HepG2 (cell line): ENCODE data around the gene MEGF11.

Experiments
- ATF7-NPFF ChIP-seq: sonication (generic); formaldehyde crosslinking; IDR thresholded peaks from 2 replicates; pipeline ENCODE4 v1.8.1; 2023; ENCODE audit warnings: mild to moderate bottlenecking, low read depth, missing genetic modification reagents, moderate library complexity
- EEA1 ChIP-seq: sonication (generic); formaldehyde crosslinking; IDR thresholded peaks from 2 replicates; pipeline ENCODE4 v1.5.1; 2020; ENCODE audit warnings: mild to moderate bottlenecking, missing genetic modification reagents, borderline replicate concordance
- FOXJ3 ChIP-seq: sonication (generic); formaldehyde crosslinking; IDR thresholded peaks from 2 replicates; pipeline ENCODE4 v1.4.0; 2020; ENCODE audit warnings: missing genetic modification reagents, mild to moderate bottlenecking, borderline replicate concordance
- HMGXB4 ChIP-seq, 2 experiments: sonication (generic) in 1 of 2; formaldehyde crosslinking in 1 of 2; IDR thresholded peaks; 2 replicates each; pipeline versions ENCODE4 v1.4.0 to v1.6.1; 2018 to 2020; ENCODE audit warnings: missing genetic modification reagents in 2 of 2, borderline replicate concordance in 1 of 2, low read depth in 1 of 2, mild to moderate bottlenecking in 1 of 2, missing biosample characterization in 1 of 2
- HNRNPUL1 ChIP-seq: fragments of 200-400 bp; formaldehyde crosslinking; IDR thresholded peaks from 2 replicates; pipeline ENCODE4 v1.6.1; 2017; ENCODE audit warnings: low read depth, mild to moderate bottlenecking, low read length, moderate library complexity
- POLR2A ChIP-seq, 2 experiments: IDR thresholded peaks; 2 replicates each; pipeline ENCODE4 v1.6.1; 2011; ENCODE audit warnings: low read depth in 2 of 2, low read length in 2 of 2, mild to moderate bottlenecking in 1 of 2, moderate library complexity in 1 of 2; ENCODE audit not compliant: insufficient read depth in 1 of 2
- RXRA ChIP-seq: sonication (generic); formaldehyde crosslinking; IDR thresholded peaks from 2 replicates; pipeline ENCODE4 v1.5.1; 2020; ENCODE audit warnings: missing genetic modification reagents
- TBP ChIP-seq: sonication (generic); formaldehyde crosslinking; IDR thresholded peaks from 2 replicates; pipeline ENCODE4 v1.5.0; 2020; ENCODE audit warnings: missing genetic modification reagents
- TEAD2 ChIP-seq: sonication (generic); formaldehyde crosslinking; IDR thresholded peaks from 2 replicates; pipeline ENCODE4 v1.9.0; 2021; ENCODE audit warnings: missing genetic modification reagents
- ZBTB7A ChIP-seq: sonication (generic); formaldehyde crosslinking; IDR thresholded peaks from 2 replicates; pipeline ENCODE4 v1.8.0; 2022; ENCODE audit warnings: mild to moderate bottlenecking, missing genetic modification reagents
- ZNF138 ChIP-seq: sonication (generic); formaldehyde crosslinking; IDR thresholded peaks from 2 replicates; pipeline ENCODE4 v1.5.0; 2020; ENCODE audit warnings: mild to moderate bottlenecking, low read depth, missing genetic modification reagents
- ZNF263 ChIP-seq: sonication (generic); formaldehyde crosslinking; IDR thresholded peaks from 2 replicates; pipeline ENCODE4 v1.4.0; 2020; ENCODE audit warnings: missing genetic modification reagents
- TF ChIP-seq, protein P1 (sequence below): sonication (generic); formaldehyde crosslinking; IDR thresholded peaks from 2 replicates; pipeline ENCODE4 v1.4.0; 2020; ENCODE audit warnings: missing genetic modification reagents, mild to moderate bottlenecking, borderline replicate concordance
- TF ChIP-seq, protein P2 (sequence below): sonication (generic); formaldehyde crosslinking; IDR thresholded peaks from 2 replicates; pipeline ENCODE4 v1.5.0; 2020; ENCODE audit warnings: mild to moderate bottlenecking, missing genetic modification reagents, moderate library complexity

- TF ChIP-seq HNRNPUL1 (no peak), ZBTB7A (no peak), ZNF138 (no peak), TBP (CRISPR knock-in tag) (no peak), ZNF263 (CRISPR knock-in tag) (no peak), ATF7-NPFF (no peak), FOXJ3 (CRISPR knock-in tag) (no peak), HMGXB4 (CRISPR knock-in tag; IDR thresholded peaks at IDR 0.05; ENCODE audit: borderline replicate concordance in 1 of 2, low read depth in 1 of 2) (no peak), RXRA (CRISPR knock-in tag) (no peak), TEAD2 (CRISPR knock-in tag) (no peak), POLR2A (IDR thresholded peaks at IDR 0.05; ENCODE audit: insufficient read depth in 1 of 2, low read depth in 2 of 2, low read length in 2 of 2) (no peak), EEA1 (CRISPR knock-in tag) (no peak)
- TF ChIP-seq, protein P1, sequence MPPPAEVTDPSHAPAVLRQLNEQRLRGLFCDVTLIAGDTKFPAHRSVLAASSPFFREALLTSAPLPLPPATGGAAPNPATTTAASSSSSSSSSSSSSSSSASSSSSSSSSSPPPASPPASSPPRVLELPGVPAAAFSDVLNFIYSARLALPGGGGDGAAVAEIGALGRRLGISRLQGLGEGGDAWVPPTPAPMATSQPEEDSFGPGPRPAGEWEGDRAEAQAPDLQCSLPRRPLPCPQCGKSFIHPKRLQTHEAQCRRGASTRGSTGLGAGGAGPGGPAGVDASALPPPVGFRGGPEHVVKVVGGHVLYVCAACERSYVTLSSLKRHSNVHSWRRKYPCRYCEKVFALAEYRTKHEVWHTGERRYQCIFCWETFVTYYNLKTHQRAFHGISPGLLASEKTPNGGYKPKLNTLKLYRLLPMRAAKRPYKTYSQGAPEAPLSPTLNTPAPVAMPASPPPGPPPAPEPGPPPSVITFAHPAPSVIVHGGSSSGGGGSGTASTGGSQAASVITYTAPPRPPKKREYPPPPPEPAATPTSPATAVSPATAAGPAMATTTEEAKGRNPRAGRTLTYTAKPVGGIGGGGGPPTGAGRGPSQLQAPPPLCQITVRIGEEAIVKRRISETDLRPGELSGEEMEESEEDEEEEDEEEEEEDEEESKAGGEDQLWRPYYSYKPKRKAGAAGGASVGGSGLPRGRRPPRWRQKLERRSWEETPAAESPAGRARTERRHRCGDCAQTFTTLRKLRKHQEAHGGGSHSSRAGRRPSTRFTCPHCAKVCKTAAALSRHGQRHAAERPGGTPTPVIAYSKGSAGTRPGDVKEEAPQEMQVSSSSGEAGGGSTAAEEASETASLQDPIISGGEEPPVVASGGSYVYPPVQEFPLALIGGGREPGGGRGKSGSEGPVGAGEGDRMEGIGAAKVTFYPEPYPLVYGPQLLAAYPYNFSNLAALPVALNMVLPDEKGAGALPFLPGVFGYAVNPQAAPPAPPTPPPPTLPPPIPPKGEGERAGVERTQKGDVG (CRISPR knock-in tag): no peak
- TF ChIP-seq, protein P2, sequence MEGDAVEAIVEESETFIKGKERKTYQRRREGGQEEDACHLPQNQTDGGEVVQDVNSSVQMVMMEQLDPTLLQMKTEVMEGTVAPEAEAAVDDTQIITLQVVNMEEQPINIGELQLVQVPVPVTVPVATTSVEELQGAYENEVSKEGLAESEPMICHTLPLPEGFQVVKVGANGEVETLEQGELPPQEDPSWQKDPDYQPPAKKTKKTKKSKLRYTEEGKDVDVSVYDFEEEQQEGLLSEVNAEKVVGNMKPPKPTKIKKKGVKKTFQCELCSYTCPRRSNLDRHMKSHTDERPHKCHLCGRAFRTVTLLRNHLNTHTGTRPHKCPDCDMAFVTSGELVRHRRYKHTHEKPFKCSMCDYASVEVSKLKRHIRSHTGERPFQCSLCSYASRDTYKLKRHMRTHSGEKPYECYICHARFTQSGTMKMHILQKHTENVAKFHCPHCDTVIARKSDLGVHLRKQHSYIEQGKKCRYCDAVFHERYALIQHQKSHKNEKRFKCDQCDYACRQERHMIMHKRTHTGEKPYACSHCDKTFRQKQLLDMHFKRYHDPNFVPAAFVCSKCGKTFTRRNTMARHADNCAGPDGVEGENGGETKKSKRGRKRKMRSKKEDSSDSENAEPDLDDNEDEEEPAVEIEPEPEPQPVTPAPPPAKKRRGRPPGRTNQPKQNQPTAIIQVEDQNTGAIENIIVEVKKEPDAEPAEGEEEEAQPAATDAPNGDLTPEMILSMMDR: no peak
Measured at GRCh38 chr15:66066481-66066880, 187.1 kb downstream of the MEGF11 start.
